ENCODE results near the gene ALDH1B1. TPM values are rescaled to one million over a fixed set of nuclear protein-coding genes. Genes with fewer than 3 reads are reported as not detected.

ALDH1B1 gene
- total RNA-seq, 6 experiments from 2014 or later, result 34.5 to 42.0 (median 37.2) TPM

GRCh38 chr9:38440516-38440915, 48.0 kb downstream of the ALDH1B1 start:
- DNase-seq, result no peak
- Mint-ChIP-seq H3K9me3 (no peaks in the 10 kb centered on the region), H3K27me3 (ENCODE audit: insufficient read depth) (peaks cover 8% of the 10 kb centered on the region), H3K4me3 (no peak overlapping the region), H3K36me3 (ENCODE audit: low read depth) (no peaks in the 10 kb centered on the region), H3K27ac (no peak overlapping the region), H3K4me1 (ENCODE audit: low read depth) (peaks cover 36% of the 10 kb centered on the region)
- no peak for TF ChIP-seq CTCF (IDR thresholded peaks at IDR 0.05)

DNA sequence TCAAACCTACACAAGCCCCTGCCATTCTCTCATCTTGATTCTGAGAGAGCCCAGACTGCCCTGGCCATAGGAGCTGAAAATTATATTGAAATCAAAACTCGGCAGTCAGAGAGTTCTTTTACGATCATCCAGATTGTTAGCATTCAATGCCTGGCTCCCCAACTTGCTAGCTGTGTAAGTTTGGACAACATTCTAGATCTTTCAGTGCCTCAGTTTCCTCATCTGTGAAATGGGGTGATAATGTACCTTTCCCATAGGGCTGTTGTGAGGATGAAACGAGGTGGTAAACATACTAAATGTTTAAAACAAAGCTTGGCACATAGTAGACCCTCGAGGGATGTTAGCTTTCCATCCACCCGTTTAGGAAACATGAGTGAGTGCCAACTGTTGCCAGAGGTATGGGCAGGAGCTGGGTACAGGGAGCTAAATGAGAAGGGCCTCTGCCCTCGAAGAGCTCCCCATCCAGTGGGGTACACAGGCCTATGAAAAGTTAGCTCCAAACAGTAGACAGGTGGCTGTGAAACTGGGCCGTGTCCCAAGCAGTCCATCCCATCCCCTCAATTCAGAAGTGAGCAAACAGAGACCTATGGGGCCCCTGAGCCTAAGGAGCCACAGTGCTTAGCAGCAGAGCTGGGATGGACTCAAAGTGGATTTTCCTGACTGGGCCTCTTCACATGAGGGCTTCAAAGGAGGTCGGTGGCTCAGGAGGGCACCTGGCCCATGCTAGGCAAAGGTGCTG, 49.0 kb downstream of the ALDH1B1 start:
- no peak for DNase-seq
- H3K4me3 Mint-ChIP-seq, result no peak overlapping the region
- H3K27ac Mint-ChIP-seq, result no peak overlapping the region
- TF ChIP-seq CTCF (IDR thresholded peaks at IDR 0.05), result no peak
- peaks cover 26% of the 10 kb centered on the region for H3K4me1 Mint-ChIP-seq (ENCODE audit: low read depth)
- H3K27me3 Mint-ChIP-seq (ENCODE audit: insufficient read depth), result peaks cover 9% of the 10 kb centered on the region
- H3K36me3 Mint-ChIP-seq (ENCODE audit: low read depth), result no peaks in the 10 kb centered on the region
- H3K9me3 Mint-ChIP-seq, result no peaks in the 10 kb centered on the region

DNA sequence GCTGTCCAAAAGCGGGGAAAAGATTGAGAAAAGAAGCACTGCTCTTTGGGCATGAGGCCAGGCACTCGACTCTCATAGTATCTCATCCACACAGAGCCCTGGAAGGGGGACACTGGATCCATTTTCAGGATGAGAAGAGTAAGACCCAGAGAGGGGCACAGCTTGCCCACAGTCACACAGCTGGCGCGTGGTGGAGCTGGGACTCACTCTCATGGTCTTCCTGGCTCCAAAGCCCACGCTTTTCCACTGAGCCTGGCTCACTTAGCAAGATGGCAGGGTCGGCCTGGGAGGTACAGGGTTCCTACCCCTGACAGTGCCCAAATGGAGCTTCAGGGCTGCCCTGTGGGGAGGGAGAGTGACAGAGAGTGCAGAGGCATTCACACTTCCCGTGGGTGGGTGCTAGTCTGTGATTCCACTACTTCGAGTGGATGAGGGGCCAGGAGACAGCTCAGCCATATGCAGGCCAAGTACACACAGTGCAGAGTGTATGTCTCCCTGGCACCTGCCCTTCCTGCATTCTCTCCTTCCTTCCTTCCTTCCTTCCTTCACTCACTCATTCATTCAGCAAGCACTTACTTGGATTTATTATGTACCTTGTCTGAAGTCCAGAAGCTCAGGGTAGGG, 50.1 kb downstream of the ALDH1B1 start:
- no peaks in the 10 kb centered on the region for H3K36me3 Mint-ChIP-seq (ENCODE audit: low read depth)
- H3K9me3 Mint-ChIP-seq, result no peaks in the 10 kb centered on the region
- H3K27me3 Mint-ChIP-seq (ENCODE audit: insufficient read depth), result peaks cover 9% of the 10 kb centered on the region
- H3K4me1 Mint-ChIP-seq (ENCODE audit: low read depth), result peaks cover 15% of the 10 kb centered on the region
- no peak overlapping the region for H3K27ac Mint-ChIP-seq
- DNase-seq, result no peak
- TF ChIP-seq CTCF (IDR thresholded peaks at IDR 0.05), result no peak
- no peak overlapping the region for H3K4me3 Mint-ChIP-seq

DNA sequence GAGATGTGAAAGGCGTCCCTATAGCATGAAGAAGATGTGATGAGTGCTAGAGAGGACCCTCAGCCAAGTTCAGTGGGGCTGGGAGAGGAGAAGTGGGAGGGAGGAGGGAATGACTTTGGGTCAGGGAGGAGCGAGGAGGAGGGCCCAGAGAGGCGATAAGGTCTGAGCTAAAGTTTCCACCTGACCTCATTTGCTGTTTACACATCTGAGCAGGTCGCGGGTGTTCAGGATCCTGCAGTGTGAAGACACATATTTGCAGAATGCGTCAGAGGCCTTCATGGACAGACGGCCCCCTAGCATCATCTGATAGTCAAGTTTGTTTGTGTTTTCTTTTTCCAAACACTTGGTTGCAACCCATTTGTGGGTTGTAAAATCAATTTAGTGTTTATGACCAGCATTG, 50.7 kb downstream of the ALDH1B1 start:
- H3K4me1 Mint-ChIP-seq (ENCODE audit: low read depth), result peaks cover 9% of the 10 kb centered on the region
- DNase-seq, result no peak
- TF ChIP-seq CTCF (IDR thresholded peaks at IDR 0.05), result no peak
- no peaks in the 10 kb centered on the region for H3K36me3 Mint-ChIP-seq (ENCODE audit: low read depth)
- H3K27me3 Mint-ChIP-seq (ENCODE audit: insufficient read depth), result peaks cover 9% of the 10 kb centered on the region
- no peaks in the 10 kb centered on the region for H3K9me3 Mint-ChIP-seq
- no peak overlapping the region for H3K27ac Mint-ChIP-seq
- H3K4me3 Mint-ChIP-seq, result no peak overlapping the region

- Mint-ChIP-seq H3K4me1 (ENCODE audit: low read depth) (peaks cover 7% of the 10 kb centered on the region; the same call in 1 of the 2 replicates), H3K27ac (no peak overlapping the region), H3K36me3 (ENCODE audit: low read depth) (no peaks in the 10 kb centered on the region), H3K27me3 (ENCODE audit: insufficient read depth) (peaks cover 9% of the 10 kb centered on the region), H3K9me3 (no peaks in the 10 kb centered on the region), H3K4me3 (no peak overlapping the region)
- no peak for TF ChIP-seq CTCF (IDR thresholded peaks at IDR 0.05)
- no peak for DNase-seq
These were observed 51.1 kb downstream of the ALDH1B1 start for GRCh38 chr9:38443597-38443996.

All from HFFc6 (cell line).